Common myeloid progenitor, CD34-positive (primary cell): ENCODE results near the gene KDR.

ENCODE experiments used
- CTCF ChIA-PET: fragments of 350-600 bp; sonication (Branson Sonifier 250); formaldehyde crosslinking; loops from one replicate; lab custom pipeline; 2021; ENCODE audit warnings: antibody characterized with exemption; lab: Charles Lee
- POLR2A ChIA-PET: fragments of 350-600 bp; sonication (Branson Sonifier 250); formaldehyde crosslinking; loops from one replicate; lab custom pipeline; 2021; ENCODE audit warnings: antibody characterized with exemption; lab: Charles Lee
- DNase-seq, 3 donors: peaks; one replicate each; pipeline versions ENCODE4 v3.0.0 to v3.0.0-alpha.2; 2013
- H3K27ac ChIP-seq, 2 experiments: 1 replicate in 1 of 2; 2 replicates in 1 of 2; pipeline ENCODE4 v1.7.0; 2013; ENCODE audit warnings: inconsistent platforms in 2 of 2, low read length in 2 of 2, mild to moderate bottlenecking in 2 of 2, low read depth in 1 of 2, moderate library complexity in 1 of 2; ENCODE audit not compliant: severe bottlenecking in 2 of 2, insufficient read depth in 1 of 2, poor library complexity in 1 of 2
- H3K27me3 ChIP-seq, 5 experiments: replicated peaks in 2 of 5; 1 replicate in 3 of 5; 2 replicates in 2 of 5; pipeline versions ENCODE4 v1.6.1 to v1.7.0; 2013; ENCODE audit warnings: low read length in 4 of 5, mild to moderate bottlenecking in 2 of 5, moderate library complexity in 2 of 5, inconsistent platforms in 1 of 5; ENCODE audit not compliant: insufficient read depth in 5 of 5, control insufficient read depth in 4 of 5
- H3K36me3 ChIP-seq, 4 experiments: 1 replicate in 2 of 4; 2 replicates in 2 of 4; pipeline versions ENCODE4 v1.6.1 to v1.7.0; 2013; ENCODE audit warnings: low read length in 3 of 4, control low read depth in 1 of 4, mild to moderate bottlenecking in 1 of 4; ENCODE audit not compliant: control insufficient read depth in 4 of 4, insufficient read depth in 4 of 4
- H3K4me1 ChIP-seq, 4 experiments: 1 replicate in 3 of 4; 2 replicates in 1 of 4; pipeline versions ENCODE4 v1.6.1 to v1.7.1; 2013; ENCODE audit warnings: low read length in 3 of 4, mild to moderate bottlenecking in 3 of 4, control low read depth in 1 of 4, inconsistent platforms in 1 of 4, moderate library complexity in 1 of 4; ENCODE audit not compliant: control insufficient read depth in 4 of 4, insufficient read depth in 4 of 4; ENCODE audit errors: control extremely low read depth in 1 of 4
- H3K4me3 ChIP-seq, 7 experiments: 1 replicate in 4 of 7; 2 replicates in 3 of 7; pipeline versions ENCODE4 v1.5.1 to v1.7.0; 2013; ENCODE audit warnings: mild to moderate bottlenecking in 7 of 7, low read length in 6 of 7, moderate library complexity in 6 of 7, inconsistent platforms in 2 of 7, low read depth in 2 of 7, control low read depth in 1 of 7; ENCODE audit not compliant: insufficient read depth in 4 of 7, control insufficient read depth in 1 of 7; ENCODE audit errors: extremely low read depth in 1 of 7
- H3K9me3 ChIP-seq, 5 experiments: 1 replicate in 4 of 5; 2 replicates in 1 of 5; pipeline versions ENCODE4 v1.6.1 to v1.7.1; 2013; ENCODE audit warnings: low read length in 4 of 5, mild to moderate bottlenecking in 2 of 5, inconsistent platforms in 1 of 5, low read depth in 1 of 5, moderate library complexity in 1 of 5; ENCODE audit not compliant: control insufficient read depth in 4 of 5, insufficient read depth in 2 of 5; ENCODE audit errors: control extremely low read depth in 1 of 5
- WGBS: methylation state at CpG from one replicate; pipeline ENCODE4 v1.1.5; 2013; ENCODE audit not compliant: insufficient coverage; 5-methylcytosine and 5-hydroxymethylcytosine counted together

The KDR gene

DNA sequence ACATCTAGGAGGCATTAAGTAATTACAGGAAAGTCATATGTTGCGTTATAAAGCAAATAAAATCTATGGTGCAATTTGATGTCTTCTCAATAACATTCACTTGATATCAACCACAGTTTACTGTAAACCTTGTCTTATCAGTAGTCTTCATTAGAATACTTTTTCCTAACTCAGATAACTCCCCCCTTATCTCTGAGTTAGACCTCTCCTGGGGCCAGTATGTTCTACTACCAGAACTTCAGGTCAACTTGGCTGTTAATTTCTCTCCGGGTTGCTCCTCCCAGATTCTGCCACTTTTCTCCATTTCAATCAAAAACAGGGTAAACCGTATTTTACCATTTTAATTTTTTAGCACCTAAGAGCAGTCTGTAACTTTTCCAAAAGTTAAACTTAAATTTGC is 50.0 kb downstream of the KDR start:
- no peak overlapping the region for H3K27ac ChIP-seq
- peaks cover 0 to 2% (median 0%) of the 10 kb centered on the region in 4 experiments for H3K4me1 ChIP-seq
- 80% methylated on average over 1 of the region's 3 CpGs for WGBS
- ChIA-PET POLR2A (no interaction called here), CTCF (no interaction called here)
- H3K36me3 ChIP-seq: no peaks in the 10 kb centered on the region
- peaks cover 0 to 8% (median 3%) of the 10 kb centered on the region in 5 experiments for H3K27me3 ChIP-seq
- H3K4me3 ChIP-seq: no peak overlapping the region
- DNase-seq: no peak
- H3K9me3 ChIP-seq: no peaks in the 10 kb centered on the region

DNA sequence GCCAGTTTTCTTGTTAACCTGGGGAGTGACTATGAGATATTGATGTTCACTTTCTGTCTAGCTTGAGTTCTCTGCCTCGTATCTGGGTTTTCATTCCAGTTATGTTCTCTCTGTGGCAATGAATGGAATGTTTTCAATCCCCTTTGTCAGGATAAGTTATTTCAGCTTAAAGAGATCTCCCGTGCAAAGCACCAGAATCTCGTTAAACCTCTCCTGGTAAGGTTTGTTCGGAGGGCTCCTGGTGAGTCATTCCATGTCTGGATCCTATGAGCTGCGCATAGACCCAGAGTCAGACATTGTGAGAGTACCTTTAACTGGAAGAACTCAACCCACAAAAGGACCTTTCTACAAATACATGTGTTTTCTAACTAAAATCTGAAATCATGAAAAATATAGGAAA is 51.0 kb downstream of the KDR start:
- no peak overlapping the region for H3K4me3 ChIP-seq
- DNase-seq: no peak
- H3K36me3 ChIP-seq: no peaks in the 10 kb centered on the region
- peaks cover 0 to 6% (median 2%) of the 10 kb centered on the region in 5 experiments for H3K27me3 ChIP-seq
- POLR2A ChIA-PET: no interaction called here
- no peak overlapping the region for H3K27ac ChIP-seq
- CTCF ChIA-PET: no interaction called here
- peaks cover 0 to 2% (median 0%) of the 10 kb centered on the region in 4 experiments for H3K4me1 ChIP-seq
- no peaks in the 10 kb centered on the region for H3K9me3 ChIP-seq
- WGBS: 100% methylated on average over 4 of the region's 5 CpGs

DNA sequence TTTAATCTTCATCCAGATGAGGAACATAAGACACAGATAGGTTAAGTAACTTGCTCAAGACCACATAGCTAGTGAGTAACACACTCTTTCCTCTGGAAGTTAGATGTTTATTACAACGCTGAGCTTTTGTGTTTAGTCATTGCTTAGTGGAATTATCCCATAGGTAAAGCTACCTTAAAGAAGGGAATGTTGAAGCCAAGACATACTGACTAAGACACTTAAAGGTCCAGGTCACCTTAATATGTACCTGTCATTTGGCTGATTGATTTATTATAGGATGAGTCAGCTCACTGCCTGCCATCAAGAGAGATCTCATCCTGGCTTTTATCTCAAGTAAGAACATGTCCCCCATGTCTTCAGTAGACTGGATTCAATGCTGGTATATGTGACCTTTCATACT is 53.4 kb downstream of the KDR start:
- Histone ChIP-seq H3K4me3 (no peak overlapping the region), H3K27me3 (peaks cover 0 to 2% (median 0%) of the 10 kb centered on the region in 5 experiments), H3K27ac (no peak overlapping the region), H3K4me1 (peaks cover 0 to 2% (median 0%) of the 10 kb centered on the region in 4 experiments), H3K9me3 (no peaks in the 10 kb centered on the region), H3K36me3 (no peaks in the 10 kb centered on the region)
- 100% methylated on average over 1 of the region's 1 CpG for WGBS
- no peak for DNase-seq
- ChIA-PET POLR2A (no interaction called here), CTCF (interaction anchor here (1.1 kb wide), 1 partner anchor 34 kb away, joined by 3 read pairs; no protein-coding TSS in a partner anchor)

DNA sequence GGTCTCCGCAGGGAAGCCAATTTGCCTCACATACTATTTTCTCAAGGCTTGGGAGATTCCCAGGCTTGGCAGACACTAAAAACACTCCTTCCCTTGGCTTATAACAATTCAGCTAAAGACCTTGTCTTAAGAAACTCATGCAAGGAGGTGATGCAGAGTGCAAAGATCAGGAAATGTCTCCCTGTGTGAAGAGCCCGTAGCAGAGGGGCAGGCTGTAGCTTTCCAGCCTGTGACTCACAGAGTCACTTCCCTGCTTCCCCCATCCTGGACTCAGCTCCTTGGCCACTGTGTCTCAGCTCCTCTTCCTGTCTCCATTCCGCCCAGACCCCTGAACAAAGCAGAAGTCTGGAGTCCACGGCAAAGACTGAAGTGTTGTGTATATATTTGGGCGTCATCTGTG is 56.1 kb downstream of the KDR start:
- DNase-seq: no peak
- WGBS: 93% methylated on average over 2 of the region's 5 CpGs
- H3K27ac ChIP-seq: no peak overlapping the region

DNA sequence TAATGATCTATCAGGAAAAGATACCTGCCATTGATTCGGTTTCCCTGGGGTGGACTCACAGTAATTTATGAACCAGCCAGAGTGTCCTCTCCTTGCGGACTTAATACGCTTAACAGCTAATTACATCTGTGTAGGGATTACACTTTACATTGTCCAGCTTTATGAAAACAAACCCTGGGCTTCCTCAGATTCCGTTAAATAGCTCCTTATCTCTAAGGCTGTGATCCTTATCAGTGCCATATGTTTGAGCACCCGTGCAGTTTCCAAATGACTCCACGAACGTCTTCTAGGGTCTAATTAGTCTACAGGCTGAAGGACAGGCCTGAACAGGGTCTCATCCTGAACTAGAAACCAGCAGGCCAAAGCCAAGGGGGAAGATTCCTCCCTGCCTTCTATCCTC is 56.9 kb downstream of the KDR start:
- Histone ChIP-seq H3K27me3 (peaks cover 0 to 3% (median 0%) of the 10 kb centered on the region in 5 experiments), H3K27ac (no peak overlapping the region), H3K9me3 (no peaks in the 10 kb centered on the region), H3K4me1 (no peaks in the 10 kb centered on the region), H3K4me3 (no peak overlapping the region), H3K36me3 (no peaks in the 10 kb centered on the region)
- ChIA-PET CTCF (no interaction called here), POLR2A (no interaction called here)
- no peak for DNase-seq
- WGBS: 91% methylated on average over 7 of the region's 7 CpGs

More for the DNA sequence above, 56.1 kb downstream of the KDR start:
- CTCF ChIA-PET: no interaction called here
- no peak overlapping the region for H3K4me3 ChIP-seq
- H3K27me3 ChIP-seq: peaks cover 0 to 2% (median 0%) of the 10 kb centered on the region in 5 experiments
- no peaks in the 10 kb centered on the region for H3K9me3 ChIP-seq
- H3K36me3 ChIP-seq: no peaks in the 10 kb centered on the region
- H3K4me1 ChIP-seq: no peaks in the 10 kb centered on the region
- POLR2A ChIA-PET: no interaction called here

DNA sequence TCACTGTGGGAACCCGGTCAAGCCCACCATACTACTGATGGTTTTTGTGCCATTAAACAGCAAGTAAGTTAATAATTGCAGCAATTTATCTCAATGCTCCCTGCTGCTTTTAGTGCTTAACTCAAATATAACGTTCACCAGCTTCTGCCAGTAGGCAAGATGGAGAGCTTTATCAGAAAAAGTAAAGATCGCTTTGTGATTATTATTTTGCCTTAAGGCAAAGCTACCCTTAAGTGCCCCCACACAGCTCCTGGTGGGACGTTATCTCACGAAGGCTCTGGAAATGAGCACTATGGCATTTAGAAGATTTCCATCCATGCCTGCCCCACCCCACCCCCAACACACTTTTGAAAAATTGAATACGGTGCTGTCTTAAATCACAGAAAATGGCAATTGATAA is 59.4 kb downstream of the KDR start:
- Histone ChIP-seq H3K4me1 (no peaks in the 10 kb centered on the region), H3K9me3 (peaks cover 0 to 3% (median 0%) of the 10 kb centered on the region in 5 experiments), H3K27me3 (peaks cover 0 to 2% (median 0%) of the 10 kb centered on the region in 5 experiments), H3K27ac (no peak overlapping the region), H3K4me3 (no peak overlapping the region), H3K36me3 (no peaks in the 10 kb centered on the region)
- 93% methylated on average over 5 of the region's 6 CpGs for WGBS
- ChIA-PET CTCF (no interaction called here), POLR2A (no interaction called here)
- no peak for DNase-seq

DNA sequence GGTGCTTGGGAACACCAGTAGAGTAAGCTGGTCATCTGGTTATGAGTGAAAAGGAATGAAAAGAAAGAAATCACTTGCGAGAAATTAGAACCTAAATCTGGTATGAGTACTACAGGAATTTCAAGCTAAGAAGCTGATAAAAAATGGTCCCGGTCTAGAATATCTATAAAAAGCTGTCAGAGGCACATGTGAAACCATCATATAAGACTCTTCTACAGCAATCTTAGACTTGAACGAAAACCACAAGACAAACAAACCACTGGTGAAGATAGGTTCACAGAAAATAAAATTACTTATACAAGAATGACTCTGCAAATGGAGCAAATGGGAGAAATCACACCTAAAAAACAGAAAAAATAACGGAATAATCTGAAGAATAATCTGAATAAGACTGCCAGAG is 69.9 kb downstream of the KDR start:
- no peaks in the 10 kb centered on the region for H3K9me3 ChIP-seq
- ChIA-PET CTCF (no interaction called here), POLR2A (interaction anchor here (0.5 kb wide), 1 partner anchor 702 kb away, joined by 3 read pairs; no protein-coding TSS in a partner anchor)
- no peaks in the 10 kb centered on the region for H3K27me3 ChIP-seq
- no peak overlapping the region for H3K4me3 ChIP-seq
- DNase-seq: no peak
- WGBS: 75% methylated on average over 2 of the region's 4 CpGs
- no peaks in the 10 kb centered on the region for H3K36me3 ChIP-seq
- H3K27ac ChIP-seq: no peak overlapping the region
- H3K4me1 ChIP-seq: no peaks in the 10 kb centered on the region
